HG02870 (cell line): Measurements from ENCODE around the gene FASLG.
A peak's percentile ranks its signal among the peaks of the same experiment; 100 is the strongest.

Experiments used
- ATAC-seq: cut with Tn5 transposase; IDR thresholded peaks from one replicate; pipeline ENCODE4 v1.9.1; 2021; ENCODE audit warnings: mild to moderate bottlenecking, moderate library complexity; ENCODE audit not compliant: unreplicated experiment

FASLG gene

DNA sequence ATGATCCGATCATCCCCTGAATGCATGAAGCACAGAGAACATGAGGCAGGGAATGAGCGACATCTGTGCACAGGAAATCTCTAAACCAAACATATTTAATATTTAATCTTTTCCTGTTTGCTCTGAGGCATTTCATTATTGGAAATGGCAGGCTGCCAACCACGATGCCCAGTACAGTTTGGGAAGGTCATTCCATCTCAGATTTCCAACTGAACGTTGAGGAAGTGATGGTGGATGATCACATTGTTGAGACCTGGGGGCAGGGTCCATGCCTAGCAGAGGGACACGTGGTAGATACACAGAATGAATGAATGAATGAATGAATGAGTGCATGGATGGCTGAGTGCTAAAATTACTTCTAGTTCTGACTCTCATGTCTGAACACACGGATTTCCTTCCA lies 15.9 kb upstream of the FASLG start:
- ATAC-seq: no peak

DNA sequence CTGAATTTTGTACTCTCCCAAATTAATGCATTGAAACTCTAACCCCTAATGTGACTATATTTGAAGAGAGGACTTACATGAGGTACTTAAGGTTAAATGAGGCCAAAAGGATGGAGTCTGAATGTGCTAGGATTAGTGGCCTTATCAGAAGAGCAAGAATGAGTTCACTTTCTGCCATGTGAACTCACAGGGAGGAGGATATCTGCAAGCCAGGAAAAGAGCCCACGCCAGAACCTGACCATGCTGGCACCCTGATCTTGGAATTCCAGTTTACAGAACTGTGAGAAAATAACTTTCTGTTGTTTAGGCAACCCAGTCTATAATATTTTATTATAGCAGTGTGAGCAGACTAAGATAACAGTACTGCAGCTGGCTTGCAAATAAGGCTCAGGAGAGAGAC lies 12.2 kb upstream of the FASLG start:
- no peak for ATAC-seq

- no peak for ATAC-seq
Observed at GRCh38 chr1:172647110-172647564, 11.8 kb upstream of the FASLG start.

DNA sequence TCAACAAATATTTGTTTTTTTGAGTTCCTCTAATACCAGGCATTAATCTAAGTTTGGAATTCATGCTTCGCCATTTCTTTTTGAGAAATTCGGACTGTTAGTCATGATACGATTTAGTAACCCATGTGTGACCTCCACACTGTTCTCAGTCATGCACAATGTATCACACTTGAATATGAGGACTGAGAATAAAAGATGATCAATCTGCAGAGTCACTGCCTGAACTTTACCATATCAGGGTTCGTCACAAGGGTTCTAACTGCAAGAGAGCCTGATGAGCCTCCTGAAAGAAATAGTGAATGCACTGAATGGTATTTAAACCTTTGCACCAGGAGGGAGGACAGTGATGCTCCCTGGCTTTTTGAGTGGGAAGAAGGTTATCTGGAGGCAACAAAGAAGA lies 10.9 kb upstream of the FASLG start:
- no peak for ATAC-seq

- ATAC-seq: no peak
Observed at GRCh38 chr1:172650474-172651193, 8.3 kb upstream of the FASLG start.

- ATAC-seq: no peak
Observed at GRCh38 chr1:172653015-172653709, 5.7 kb upstream of the FASLG start.

GRCh38 chr1:172654535-172654934 lies 4.4 kb upstream of the FASLG start:
- ATAC-seq: no peak

GRCh38 chr1:172656576-172656975 lies 2.3 kb upstream of the FASLG start:
- ATAC-seq: no peak

DNA sequence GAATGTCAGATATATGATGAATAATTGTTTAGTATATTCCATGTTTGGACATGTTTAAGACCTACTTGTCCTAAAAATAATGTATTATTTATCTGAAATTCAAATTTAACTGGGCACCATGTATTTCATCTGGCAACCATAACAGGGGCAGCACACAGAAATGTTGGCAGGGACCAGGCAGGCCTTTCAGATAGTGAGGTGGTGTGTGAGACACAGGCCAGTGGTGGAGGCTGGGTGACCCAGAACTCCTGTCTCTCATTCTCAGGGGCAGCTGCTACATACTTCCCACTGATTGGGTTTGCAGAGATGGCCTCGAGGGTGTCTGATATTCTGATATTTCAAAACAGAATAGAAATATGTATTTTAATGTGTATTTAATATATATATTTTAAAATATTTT lies 1.3 kb upstream of the FASLG start:
- ATAC-seq: no peak

- no peak for ATAC-seq
Observed at GRCh38 chr1:172661107-172661506, 2.2 kb downstream of the FASLG start.

DNA sequence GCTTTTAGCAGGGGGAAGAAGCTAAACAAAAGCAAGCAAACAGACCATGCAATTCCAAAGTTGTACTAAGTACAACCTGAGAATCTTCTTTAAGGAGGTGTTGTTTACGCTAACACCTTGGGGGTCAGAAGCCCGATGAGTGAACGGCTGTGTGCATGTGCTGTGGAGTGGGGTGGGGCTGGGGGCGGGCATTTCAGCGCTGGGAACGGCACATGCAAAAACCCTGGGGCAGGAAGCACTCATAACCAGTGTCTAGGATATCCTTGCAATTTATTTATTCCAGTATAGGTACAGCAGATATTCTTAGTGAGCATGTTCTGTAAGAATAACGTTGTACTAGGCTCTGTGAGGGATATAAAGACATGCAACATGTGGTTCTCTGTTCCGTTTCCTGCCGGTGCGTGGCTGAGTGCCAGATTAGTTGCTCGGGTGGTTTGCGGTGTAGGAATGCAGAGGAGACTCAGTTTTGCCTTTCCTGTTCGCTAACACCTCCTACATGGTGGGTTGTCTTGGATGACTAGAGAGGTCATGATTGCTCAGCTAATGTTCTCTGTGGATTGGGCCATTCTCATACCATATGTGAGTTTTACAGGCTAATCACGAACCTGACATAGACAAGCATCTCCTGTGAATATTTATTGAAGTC lies 3.7 kb downstream of the FASLG start:
- peak; percentile 97 for ATAC-seq

- ATAC-seq: no peak
Observed at GRCh38 chr1:172663732-172664131, 4.8 kb downstream of the FASLG start.

GRCh38 chr1:172668097-172668496 lies 9.2 kb downstream of the FASLG start:
- no peak for ATAC-seq

- ATAC-seq: no peak
Observed at GRCh38 chr1:172669011-172669410, 10.1 kb downstream of the FASLG start.

DNA sequence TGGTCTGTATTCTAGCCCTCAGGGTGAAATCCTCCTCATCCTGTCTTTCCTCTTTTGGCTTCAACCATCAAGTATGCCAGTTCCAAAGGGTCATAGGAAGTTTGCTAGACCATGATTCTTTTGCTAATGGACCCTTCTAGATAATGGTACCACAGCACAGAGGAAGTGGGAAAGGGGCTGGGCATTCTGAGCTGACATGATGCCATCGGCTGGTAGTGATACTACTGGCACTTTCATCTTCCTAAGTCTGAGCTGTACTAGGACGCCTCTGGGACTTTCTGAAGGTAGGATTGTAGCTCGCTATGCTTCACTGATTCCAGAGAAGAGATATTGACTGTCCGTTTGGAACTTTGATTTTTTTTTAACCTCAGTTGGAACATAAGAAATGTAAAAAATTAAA lies 11.4 kb downstream of the FASLG start:
- no peak for ATAC-seq

DNA sequence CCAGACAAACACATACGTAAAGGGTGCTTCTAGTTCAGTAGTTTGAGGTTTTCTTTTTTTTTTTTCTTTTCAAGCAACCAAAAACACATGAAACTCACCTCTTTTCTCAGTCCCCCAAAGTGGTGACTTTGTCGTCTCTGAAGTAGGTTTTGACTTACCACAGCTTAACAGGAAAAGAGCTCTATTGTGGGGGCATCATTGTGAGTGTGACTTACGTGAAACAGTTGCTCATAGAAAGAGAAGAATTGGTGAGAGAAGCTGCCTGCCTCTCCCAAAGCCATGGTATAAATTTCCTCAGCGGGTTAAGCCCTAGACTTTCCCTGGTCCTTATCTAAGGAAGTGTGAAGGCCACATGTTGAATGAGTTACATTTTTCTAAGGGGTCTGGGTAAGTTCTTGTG lies 11.9 kb downstream of the FASLG start:
- no peak for ATAC-seq

DNA sequence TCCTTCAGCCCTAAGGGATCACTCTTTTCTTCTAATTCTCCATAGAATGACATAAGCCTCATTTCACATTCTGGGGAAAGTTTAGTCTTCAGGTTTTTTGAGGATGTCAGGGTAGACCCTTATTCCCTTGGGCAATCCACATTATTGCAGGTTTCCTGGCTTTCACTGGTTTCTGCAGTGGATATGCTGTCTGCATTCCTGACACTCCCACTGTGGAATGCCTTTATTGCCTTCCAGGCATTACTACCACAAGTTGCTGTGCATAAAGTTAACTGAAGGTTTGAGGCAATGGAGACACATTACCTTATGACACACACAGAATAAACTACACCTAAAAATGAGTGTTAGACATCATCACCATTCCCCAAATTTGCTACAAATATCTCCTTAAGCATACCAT lies 12.7 kb downstream of the FASLG start:
- no peak for ATAC-seq

GRCh38 chr1:172672720-172673119 lies 13.8 kb downstream of the FASLG start:
- no peak for ATAC-seq

GRCh38 chr1:172673761-172674160 lies 14.9 kb downstream of the FASLG start:
- ATAC-seq: no peak

DNA sequence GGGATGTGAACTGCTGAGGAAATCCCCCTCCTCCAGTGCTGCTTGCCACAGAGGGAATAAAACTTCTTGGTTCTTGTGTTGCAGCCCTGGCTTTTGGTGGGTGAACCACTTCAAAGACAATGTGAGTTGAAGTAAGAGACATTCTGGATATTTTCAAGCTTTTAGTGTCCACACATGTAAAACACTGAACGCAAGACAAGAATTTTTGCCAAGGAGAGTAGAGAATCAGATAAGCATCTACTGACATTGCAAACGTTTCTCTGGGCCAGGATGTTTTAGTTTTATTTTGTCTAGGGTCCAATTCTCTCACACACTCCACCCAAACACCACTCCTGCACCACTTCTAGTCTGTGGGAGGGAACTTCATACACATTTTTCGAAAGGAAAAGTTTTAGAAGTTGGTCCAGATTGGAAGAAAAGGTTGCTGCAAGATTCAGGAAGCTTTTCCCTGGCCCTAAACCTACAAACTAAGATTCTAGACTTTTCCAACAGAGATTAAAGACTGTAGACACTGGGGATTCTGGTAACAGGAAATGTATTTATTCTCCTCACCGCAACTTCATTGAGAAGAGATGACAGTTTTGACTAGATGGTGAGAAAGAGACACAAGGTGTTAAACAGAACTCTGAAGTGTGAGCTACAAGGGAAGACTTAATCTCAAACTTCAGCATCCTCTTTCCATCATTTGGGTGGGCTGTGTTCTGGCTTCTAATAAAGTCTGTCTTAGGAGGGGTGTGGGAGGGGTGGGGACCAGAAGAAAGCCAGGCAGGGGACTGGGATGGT lies 16.1 kb downstream of the FASLG start:
- ATAC-seq: no peak
